Mesendoderm (in vitro differentiated cells): ENCODE results near the gene SLC39A11.
"Not testable (repeated sequence)": the region's sequence is repeated elsewhere in the genome, so short reads cannot be mapped to it uniquely, and the experiment has no call there.

Experiments
- DNase-seq: peaks from one replicate; pipeline ENCODE4 v3.0.0; 2013
- H2AK5ac ChIP-seq: 2 replicates; pipeline ENCODE4 v1.6.1; 2013; ENCODE audit warnings: low read length, inconsistent platforms
- H2BK120ac ChIP-seq: 2 replicates; pipeline ENCODE4 v1.6.1; 2013; ENCODE audit warnings: low read depth, mild to moderate bottlenecking, low read length, moderate library complexity, mixed read lengths
- H2BK15ac ChIP-seq: replicated peaks from 2 replicates; pipeline ENCODE4 v1.6.1; 2013; ENCODE audit warnings: low read depth, mild to moderate bottlenecking, moderate library complexity
- H2BK5ac ChIP-seq: 2 replicates; pipeline ENCODE4 v1.6.1; 2013; ENCODE audit warnings: low read length, inconsistent platforms
- H3K18ac ChIP-seq: 2 replicates; pipeline ENCODE4 v1.6.1; 2013; ENCODE audit warnings: mild to moderate bottlenecking, low read length, mixed read lengths
- H3K23ac ChIP-seq: one replicate; pipeline ENCODE4 v1.6.1; 2013; ENCODE audit warnings: low read length
- H3K27ac ChIP-seq: 2 replicates; pipeline ENCODE4 v1.5.1; 2013; ENCODE audit warnings: low read depth, mild to moderate bottlenecking, inconsistent platforms, low read length, moderate library complexity
- H3K27me3 ChIP-seq: 2 replicates; pipeline ENCODE4 v1.6.1; 2013; ENCODE audit warnings: low read length, control low read depth, mild to moderate bottlenecking, inconsistent platforms; ENCODE audit not compliant: insufficient read depth, poor library complexity
- H3K36me3 ChIP-seq: 2 replicates; pipeline ENCODE4 v1.6.1; 2013; ENCODE audit warnings: low read length, inconsistent platforms; ENCODE audit not compliant: control insufficient read depth, insufficient read depth
- H3K4ac ChIP-seq: one replicate; pipeline ENCODE4 v1.6.1; 2013; ENCODE audit warnings: low read depth, mild to moderate bottlenecking, low read length, moderate library complexity
- H3K4me1 ChIP-seq: 2 replicates; pipeline ENCODE4 v1.6.1; 2013; ENCODE audit warnings: low read depth, low read length, inconsistent platforms; ENCODE audit not compliant: control insufficient read depth
- H3K4me2 ChIP-seq: 2 replicates; pipeline ENCODE4 v1.6.1; 2013; ENCODE audit warnings: low read length
- H3K4me3 ChIP-seq: 2 replicates; pipeline ENCODE4 v1.5.1; 2013; ENCODE audit warnings: mild to moderate bottlenecking, low read length
- H3K56ac ChIP-seq: one replicate; pipeline ENCODE4 v1.6.1; 2013; ENCODE audit warnings: low read length
- H3K79me1 ChIP-seq: 2 replicates; pipeline ENCODE4 v1.6.1; 2013; ENCODE audit warnings: low read length, inconsistent platforms
- H3K79me2 ChIP-seq: 2 replicates; pipeline ENCODE4 v1.6.1; 2013; ENCODE audit warnings: mild to moderate bottlenecking, low read length; ENCODE audit not compliant: control insufficient read depth, insufficient read depth
- H3K9ac ChIP-seq: 2 replicates; pipeline ENCODE4 v1.6.1; 2013; ENCODE audit warnings: low read length, inconsistent platforms
- H4K5ac ChIP-seq: one replicate; pipeline ENCODE4 v1.6.1; 2013; ENCODE audit warnings: low read length
- H4K8ac ChIP-seq: one replicate; pipeline ENCODE4 v1.6.1; 2013; ENCODE audit warnings: low read depth, mild to moderate bottlenecking, control low read depth, low read length, moderate library complexity
- WGBS: extraction: QIAGEN DNeasy Blood & Tissue Kit; methylation state at CpG from one replicate; pipeline ENCODE4 v1.1.7; 2013; ENCODE audit warnings: low lambda C conversion rate, missing lambda C conversion rate; ENCODE audit not compliant: insufficient coverage; ENCODE audit errors: extremely low coverage; 5-methylcytosine and 5-hydroxymethylcytosine counted together

SLC39A11 gene

GRCh38 chr17:72710202-72710601, 382.3 kb downstream of the SLC39A11 start:
- Histone ChIP-seq H2AK5ac (no peak overlapping the region), H3K27me3 (no peaks in the 10 kb centered on the region), H4K5ac (no peak overlapping the region), H3K4me3 (no peak overlapping the region), H3K79me2 (no peaks in the 10 kb centered on the region), H3K4me1 (no peaks in the 10 kb centered on the region), H3K27ac (no peak overlapping the region), H3K4me2 (no peak overlapping the region), H3K9ac (no peak overlapping the region), H2BK5ac (no peak overlapping the region), H3K36me3 (no peaks in the 10 kb centered on the region), H4K8ac (no peak overlapping the region), H3K4ac (no peak overlapping the region), H2BK120ac (no peak overlapping the region), H3K56ac (no peak overlapping the region), H3K79me1 (no peaks in the 10 kb centered on the region), H2BK15ac (no peak overlapping the region), H3K18ac (no peak overlapping the region), H3K23ac (no peak overlapping the region)
- no peak for DNase-seq

- H3K4me2 ChIP-seq, H2BK120ac ChIP-seq, H4K5ac ChIP-seq, H3K23ac ChIP-seq, H3K79me1 ChIP-seq, H2AK5ac ChIP-seq, H3K79me2 ChIP-seq, H3K36me3 ChIP-seq, H3K56ac ChIP-seq, H2BK15ac ChIP-seq, DNase-seq, H3K9ac ChIP-seq, H3K4me1 ChIP-seq, H3K4me3 ChIP-seq, H4K8ac ChIP-seq, H3K4ac ChIP-seq, H3K27me3 ChIP-seq, H2BK5ac ChIP-seq, H3K18ac ChIP-seq, H3K27ac ChIP-seq: not testable (repeated sequence)
- WGBS, result no CpG with 5 or more reads among the region's 9 CpGs
Measured at GRCh38 chr17:72708682-72709081, 383.8 kb downstream of the SLC39A11 start.

GRCh38 chr17:72707881-72708280, 384.6 kb downstream of the SLC39A11 start:
- no peak overlapping the region for H3K4me3 ChIP-seq
- no peak overlapping the region for H3K9ac ChIP-seq
- DNase-seq, result no peak
- no peak overlapping the region for H3K4ac ChIP-seq
- no peaks in the 10 kb centered on the region for H3K79me2 ChIP-seq
- no peak overlapping the region for H2BK15ac ChIP-seq
- WGBS, result no CpG with 5 or more reads among the region's 2 CpGs
- H3K36me3 ChIP-seq, result no peaks in the 10 kb centered on the region
- H2BK5ac ChIP-seq, result no peak overlapping the region
- no peak overlapping the region for H3K56ac ChIP-seq
- H3K4me2 ChIP-seq, result no peak overlapping the region
- no peaks in the 10 kb centered on the region for H3K79me1 ChIP-seq
- H3K4me1 ChIP-seq, result no peaks in the 10 kb centered on the region
- no peak overlapping the region for H2BK120ac ChIP-seq
- no peak overlapping the region for H3K27ac ChIP-seq
- H3K23ac ChIP-seq, result no peak overlapping the region
- no peaks in the 10 kb centered on the region for H3K27me3 ChIP-seq
- H4K5ac ChIP-seq, result no peak overlapping the region
- no peak overlapping the region for H3K18ac ChIP-seq
- no peak overlapping the region for H4K8ac ChIP-seq
- H2AK5ac ChIP-seq, result no peak overlapping the region

GRCh38 chr17:72706396-72706981, 386.0 kb downstream of the SLC39A11 start:
- no peak overlapping the region for H3K9ac ChIP-seq
- no peak overlapping the region for H2BK120ac ChIP-seq
- H2BK5ac ChIP-seq, result no peak overlapping the region
- no peak overlapping the region for H4K5ac ChIP-seq
- no peak overlapping the region for H3K4ac ChIP-seq
- no peak for DNase-seq
- no peaks in the 10 kb centered on the region for H3K79me1 ChIP-seq
- H3K79me2 ChIP-seq, result no peaks in the 10 kb centered on the region
- H2AK5ac ChIP-seq, result no peak overlapping the region
- H4K8ac ChIP-seq, result no peak overlapping the region
- no peak overlapping the region for H3K27ac ChIP-seq
- no peak overlapping the region for H3K4me3 ChIP-seq
- no peak overlapping the region for H2BK15ac ChIP-seq
- no peak overlapping the region for H3K56ac ChIP-seq
- WGBS, result no CpG with 5 or more reads among the region's 3 CpGs
- H3K27me3 ChIP-seq, result no peaks in the 10 kb centered on the region
- H3K4me2 ChIP-seq, result no peak overlapping the region
- H3K18ac ChIP-seq, result no peak overlapping the region
- H3K23ac ChIP-seq, result no peak overlapping the region
- no peaks in the 10 kb centered on the region for H3K4me1 ChIP-seq
- no peaks in the 10 kb centered on the region for H3K36me3 ChIP-seq

DNA sequence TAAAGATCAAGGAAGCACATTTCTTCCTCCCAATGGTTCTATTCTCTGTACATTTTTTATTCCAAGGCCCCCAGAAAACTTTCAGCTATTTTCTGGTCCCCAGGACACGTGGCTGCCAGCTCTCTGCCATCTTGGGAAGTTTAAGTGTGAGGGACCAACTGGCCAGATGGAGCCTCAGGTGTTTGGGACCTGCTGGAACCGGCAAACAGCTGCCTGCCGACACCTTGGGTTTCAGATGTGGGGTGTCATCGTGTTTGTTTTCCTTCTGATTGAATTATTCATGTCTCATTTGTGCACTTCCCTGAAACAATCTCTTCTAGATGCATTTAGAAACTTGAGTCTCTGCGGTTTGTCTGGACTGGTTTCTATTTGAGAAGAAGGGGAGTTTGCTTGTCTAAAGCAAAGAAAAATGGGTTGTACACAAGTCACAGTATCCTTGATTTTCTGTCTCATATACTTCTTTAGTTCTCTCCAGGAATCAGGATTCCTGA, 386.5 kb downstream of the SLC39A11 start:
- Histone ChIP-seq H3K79me2 (no peaks in the 10 kb centered on the region), H3K27me3 (no peaks in the 10 kb centered on the region), H4K5ac (no peak overlapping the region), H3K4me3 (no peak overlapping the region), H3K4me2 (no peak overlapping the region), H3K56ac (no peak overlapping the region), H2BK15ac (no peak overlapping the region), H4K8ac (no peak overlapping the region), H2BK120ac (no peak overlapping the region), H3K18ac (no peak overlapping the region), H3K4me1 (no peaks in the 10 kb centered on the region), H3K4ac (no peak overlapping the region), H3K23ac (no peak overlapping the region), H2BK5ac (no peak overlapping the region), H3K36me3 (no peaks in the 10 kb centered on the region), H3K79me1 (no peaks in the 10 kb centered on the region), H3K9ac (no peak overlapping the region), H3K27ac (no peak overlapping the region), H2AK5ac (no peak overlapping the region)
- WGBS, result no CpG with 5 or more reads among the region's 5 CpGs
- DNase-seq, result no peak

DNA sequence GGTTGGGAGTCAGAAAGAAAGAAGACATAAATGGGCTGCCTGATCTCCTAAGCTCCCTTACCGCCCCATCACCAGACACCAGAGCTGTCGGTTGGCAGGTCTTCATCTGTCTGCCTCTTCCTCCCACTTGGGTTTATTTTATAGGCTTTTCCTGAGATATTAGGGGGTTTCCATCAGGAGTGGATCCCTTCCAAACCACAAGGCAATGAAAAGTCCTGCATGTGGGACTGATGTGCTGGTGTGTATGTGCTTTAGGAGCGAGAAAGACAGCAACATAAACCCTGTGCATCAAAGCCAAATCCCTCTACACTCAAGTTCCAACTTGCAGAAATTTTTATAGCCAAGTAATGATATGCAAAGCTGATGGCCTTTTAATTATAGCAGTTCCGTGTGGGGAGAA, 389.5 kb downstream of the SLC39A11 start:
- H3K79me1 ChIP-seq, result no peaks in the 10 kb centered on the region
- no peak overlapping the region for H2BK15ac ChIP-seq
- H2BK5ac ChIP-seq, result no peak overlapping the region
- no CpG with 5 or more reads among the region's 4 CpGs for WGBS
- no peak overlapping the region for H3K27ac ChIP-seq
- H3K27me3 ChIP-seq, result no peaks in the 10 kb centered on the region
- no peak overlapping the region for H3K9ac ChIP-seq
- no peaks in the 10 kb centered on the region for H3K4me1 ChIP-seq
- DNase-seq, result no peak
- no peak overlapping the region for H2BK120ac ChIP-seq
- no peak overlapping the region for H3K23ac ChIP-seq
- H3K4me3 ChIP-seq, result no peak overlapping the region
- no peak overlapping the region for H3K18ac ChIP-seq
- H3K56ac ChIP-seq, result no peak overlapping the region
- H2AK5ac ChIP-seq, result no peak overlapping the region
- no peak overlapping the region for H4K8ac ChIP-seq
- no peak overlapping the region for H4K5ac ChIP-seq
- no peaks in the 10 kb centered on the region for H3K79me2 ChIP-seq
- H3K4me2 ChIP-seq, result no peak overlapping the region
- no peaks in the 10 kb centered on the region for H3K36me3 ChIP-seq
- no peak overlapping the region for H3K4ac ChIP-seq
